ENCODE data around the gene NOP14. TPM values are rescaled to one million over a fixed set of nuclear protein-coding genes. Genes with fewer than 3 reads are reported as not detected.
"Not testable (repeated sequence)": the region's sequence is repeated elsewhere in the genome, so short reads cannot be mapped to it uniquely, and the experiment has no call there.

Gene NOP14
- polyA plus RNA-seq, 4 donors = 18.0 to 33.7 (median 30.8) TPM

- DNase-seq (ENCODE audit: low read depth in 4 of 4, low spot score in 3 of 4) = no peak
Measured at GRCh38 chr4:2943364-2944090, 19.7 kb downstream of the NOP14 start.

GRCh38 chr4:2942532-2943363, 20.5 kb downstream of the NOP14 start:
- DNase-seq (ENCODE audit: low read depth in 4 of 4, low spot score in 3 of 4) = no peak

GRCh38 chr4:2942037-2942531, 21.1 kb downstream of the NOP14 start:
- DNase-seq (ENCODE audit: low read depth in 4 of 4, low spot score in 3 of 4) = no peak

DNA sequence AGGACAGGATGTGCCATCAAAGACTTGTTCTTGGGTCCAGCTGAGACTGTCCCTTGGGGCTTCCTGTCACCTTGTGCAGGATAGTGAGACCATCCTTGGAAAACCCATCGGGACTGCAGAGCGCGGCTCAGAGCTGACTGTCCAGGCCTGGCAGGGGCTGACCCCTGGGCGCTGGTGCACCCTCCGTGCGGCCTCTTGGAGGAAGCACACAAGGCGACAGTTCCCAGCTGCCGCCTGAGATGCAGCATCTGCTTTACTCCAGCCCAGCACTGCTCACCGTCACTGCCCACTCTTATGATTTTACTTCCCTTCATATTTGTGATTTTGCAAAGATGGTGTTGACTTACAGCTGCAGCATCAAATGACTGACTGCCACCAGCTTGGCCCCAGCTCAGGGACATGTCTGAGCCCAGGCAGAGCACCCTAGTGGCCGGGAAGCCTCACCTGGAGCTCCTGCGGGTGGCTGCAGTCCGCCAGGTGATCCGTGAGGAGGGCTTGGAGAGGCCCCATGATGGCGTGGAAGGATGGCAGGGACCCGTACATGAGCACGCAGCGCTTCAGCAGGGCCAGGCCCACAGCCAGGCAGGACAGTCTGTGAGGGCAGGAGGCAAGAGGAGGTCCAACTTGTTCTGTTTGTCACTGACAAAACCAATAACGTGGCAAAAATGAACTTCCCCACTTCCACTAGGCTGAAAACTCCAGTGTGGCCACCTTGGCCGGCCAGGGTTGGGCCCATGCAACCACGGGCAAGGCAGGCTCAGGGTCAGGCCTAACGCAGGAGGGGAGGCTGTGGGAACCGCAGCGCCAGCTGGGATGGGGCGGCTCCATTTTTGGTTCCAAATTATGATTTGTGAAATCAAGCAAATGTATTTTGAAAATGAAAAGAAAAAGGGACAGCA, 21.8 kb downstream of the NOP14 start:
- no peak for DNase-seq (ENCODE audit: low read depth in 4 of 4, low spot score in 3 of 4)

GRCh38 chr4:2940267-2941137, 22.7 kb downstream of the NOP14 start:
- DNase-seq (ENCODE audit: low read depth in 4 of 4, low spot score in 3 of 4) = no peak

GRCh38 chr4:2939383-2940243, 23.6 kb downstream of the NOP14 start:
- DNase-seq (ENCODE audit: low read depth in 4 of 4, low spot score in 3 of 4) = no peak

DNA sequence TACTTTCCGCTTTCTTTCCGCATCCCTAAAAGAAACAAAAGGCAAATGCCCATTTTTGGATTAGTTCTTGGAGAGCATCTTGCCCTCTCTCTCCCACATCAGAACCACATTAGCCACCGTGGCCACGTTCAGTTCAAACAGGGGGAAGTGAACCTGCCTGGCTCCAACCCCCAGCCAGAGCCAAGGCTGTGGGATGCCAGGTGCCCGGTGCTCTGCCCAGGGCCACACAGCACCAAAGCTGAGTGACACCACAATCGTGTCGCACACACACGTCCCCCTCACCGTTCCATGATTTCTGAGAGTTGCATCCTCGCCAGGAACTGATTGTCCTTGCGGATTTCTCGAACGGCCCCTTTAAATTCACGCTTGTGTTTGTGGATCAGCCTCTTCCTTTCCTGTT, 24.3 kb downstream of the NOP14 start:
- DNase-seq (ENCODE audit: low read depth in 4 of 4, low spot score in 3 of 4) = no peak

- not testable (repeated sequence) for DNase-seq (ENCODE audit: low read depth in 4 of 4, low spot score in 3 of 4)
Measured at GRCh38 chr4:2938411-2938810, 24.8 kb downstream of the NOP14 start.

- no peak for DNase-seq (ENCODE audit: low read depth in 4 of 4, low spot score in 3 of 4)
Measured at GRCh38 chr4:2937986-2938385, 25.2 kb downstream of the NOP14 start.

- DNase-seq (ENCODE audit: low read depth in 4 of 4, low spot score in 3 of 4) = no peak
Measured at GRCh38 chr4:2937146-2937857, 25.9 kb downstream of the NOP14 start.

GRCh38 chr4:2936773-2937145, 26.4 kb downstream of the NOP14 start:
- no peak for DNase-seq (ENCODE audit: low read depth in 4 of 4, low spot score in 3 of 4)

- DNase-seq (ENCODE audit: low read depth in 4 of 4, low spot score in 3 of 4) = no peak
Measured at GRCh38 chr4:2935762-2936743, 27.2 kb downstream of the NOP14 start.

DNA sequence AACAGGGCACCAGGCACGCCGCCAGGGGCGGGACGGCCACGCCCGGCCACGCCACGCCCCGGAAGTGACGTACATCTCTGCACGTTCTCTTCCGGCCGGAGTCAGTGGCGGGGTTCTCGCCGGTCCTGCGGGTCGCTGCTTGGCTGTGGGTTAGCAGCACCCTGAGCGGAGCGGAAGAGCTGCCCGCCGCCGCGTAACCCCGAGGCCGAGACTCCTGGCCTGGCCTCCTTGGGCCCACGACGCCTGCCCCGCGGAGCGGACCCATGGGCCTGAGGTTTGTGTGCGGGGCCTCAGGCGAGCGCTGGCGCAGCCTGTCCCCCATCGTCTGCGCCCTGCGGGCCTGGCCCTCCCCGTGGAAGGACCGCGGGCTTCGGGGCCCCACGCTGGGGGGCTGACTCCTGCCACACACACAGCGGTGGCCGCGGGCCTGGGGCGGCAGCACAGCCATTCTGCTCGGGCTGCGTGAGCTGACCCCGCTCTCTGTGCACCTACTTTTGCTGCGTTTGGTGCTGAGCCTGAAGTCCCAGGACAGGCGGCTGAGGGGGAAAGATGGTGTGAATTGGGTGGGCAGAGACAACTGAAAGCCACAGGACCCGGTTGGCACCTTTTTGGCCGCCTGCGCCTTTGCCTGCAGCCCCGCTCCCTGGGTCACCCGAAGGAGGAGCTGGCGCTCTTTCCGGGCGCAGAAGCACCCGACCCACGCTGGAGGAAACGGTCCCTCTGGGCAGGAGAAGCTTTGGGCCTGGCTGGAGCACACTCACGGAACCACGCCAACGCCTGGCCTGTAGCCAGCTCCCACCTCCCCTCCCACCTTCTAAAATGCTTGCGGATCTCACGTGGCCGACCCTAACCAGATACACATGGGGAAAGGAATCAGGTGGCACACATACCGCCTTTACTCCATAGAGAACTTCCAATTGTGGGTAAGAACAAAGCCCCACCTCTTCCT, 28.1 kb downstream of the NOP14 start:
- peak; percentile 73 to 87 (median 80) for DNase-seq (ENCODE audit: low read depth in 4 of 4, low spot score in 3 of 4)

GRCh38 chr4:2934077-2934812, 29.0 kb downstream of the NOP14 start:
- no peak for DNase-seq (ENCODE audit: low read depth in 4 of 4, low spot score in 3 of 4)

DNA sequence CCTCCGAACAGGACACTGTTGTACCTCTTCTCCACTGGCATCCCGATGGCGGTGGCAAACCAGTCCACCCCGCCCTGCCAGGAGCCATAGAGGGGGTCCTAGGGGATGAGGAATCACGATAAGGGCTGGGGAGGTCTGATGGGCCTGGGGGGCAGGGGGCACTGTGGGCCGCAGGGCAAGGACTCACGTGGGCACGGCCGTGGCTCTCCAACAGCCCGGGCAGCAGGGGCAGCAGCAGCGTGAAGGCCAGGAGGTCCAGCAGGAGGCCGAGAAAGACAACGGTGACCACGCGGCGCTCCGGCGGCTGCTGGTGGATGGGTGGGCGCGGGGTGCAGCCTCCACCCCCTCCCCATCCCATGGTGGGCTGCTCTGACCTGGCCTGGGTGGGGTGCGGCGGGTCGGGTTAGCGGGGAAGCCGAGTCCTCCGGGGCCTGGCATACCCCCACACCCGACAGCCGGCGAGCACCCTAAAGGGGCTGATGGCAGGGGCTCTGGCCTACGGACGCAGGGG, 29.6 kb downstream of the NOP14 start:
- DNase-seq (ENCODE audit: low read depth in 4 of 4, low spot score in 3 of 4) = no peak

Data from left renal pelvis (tissue), 4 donors.